Esophagus squamous epithelium (tissue), 5 donors: Measurements from ENCODE around the gene SSTR3. TPM values are rescaled to one million over a fixed set of nuclear protein-coding genes. Genes with fewer than 3 reads are reported as not detected.
A peak's percentile ranks its signal among the peaks of the same experiment; 100 is the strongest.

Experiments
- DNase-seq: peaks from one replicate; lab custom pipeline; 2025; lab: John Stamatoyannopoulos, UW
- H3K27ac ChIP-seq, 4 donors: fragments of 200-600 bp; sonication (generic); one replicate each; pipeline ENCODE4 v1.5.1; 2016 to 2019; ENCODE audit warnings: mild to moderate bottlenecking in 1 of 4
- H3K27me3 ChIP-seq, 4 donors: fragments of 200-600 bp; sonication (generic); 1 replicate in 3 of 4; 2 replicates in 1 of 4; pipeline versions ENCODE4 v1.5.1 to v1.6.0; 2017 to 2021; ENCODE audit warnings: antibody characterized with exemption in 1 of 4
- H3K36me3 ChIP-seq, 3 donors: fragments of 200-600 bp; sonication (generic); one replicate each; pipeline ENCODE4 v1.5.1; 2016 to 2019
- H3K4me1 ChIP-seq, 3 donors: fragments of 200-600 bp; sonication (generic); one replicate each; pipeline ENCODE4 v1.5.1; 2017 to 2019
- H3K4me3 ChIP-seq, 4 donors: fragments of 200-600 bp; sonication (generic); 1 replicate in 3 of 4; 2 replicates in 1 of 4; pipeline ENCODE4 v1.5.1; 2016 to 2019; ENCODE audit warnings: mild to moderate bottlenecking in 2 of 4, moderate library complexity in 1 of 4
- H3K9me3 ChIP-seq, 3 donors: fragments of 200-600 bp; sonication (generic); one replicate each; pipeline ENCODE4 v1.5.1; 2016 to 2019
- CTCF ChIP-seq, 6 experiments: fragments of 450-650 bp in 4 of 6; fragments of 200-600 bp in 2 of 6; sonication (generic) in 2 of 6; IDR thresholded peaks; one replicate each; pipeline ENCODE4 v1.5.1; 2016 to 2019; ENCODE audit warnings: antibody characterized with exemption in 6 of 6, mild to moderate bottlenecking in 4 of 6, moderate library complexity in 4 of 6
- POLR2A ChIP-seq, 4 donors: fragments of 450-650 bp; IDR thresholded peaks; one replicate each; pipeline ENCODE4 v1.6.1; 2017; ENCODE audit warnings: antibody characterized with exemption in 4 of 4, mild to moderate bottlenecking in 4 of 4, moderate library complexity in 3 of 4
- WGBS, 2 donors: methylation state at CpG; one replicate each; pipeline ENCODE4 v1.1.5; 2018; 5-methylcytosine and 5-hydroxymethylcytosine counted together
- intact Hi-C: fragments of 100-400 bp; cut with DNase I; formaldehyde crosslinking; loops from one replicate; pipeline ENCODE4 v1.15.0; 2022
- total RNA-seq, 4 donors: library from RNA; depleted of rRNA; stranded (reverse); fragments of >200 nt; gene quantifications; one replicate each; pipeline ENCODE4 v1.1.0, GENCODE V29; 2016
- donor health status: DM: yes; HTN: yes; CAD: no.

SSTR3 gene
- total RNA-seq, 4 donors from 2014 or later: not detected

GRCh38 chr22:37199760-37200108 lies 12.5 kb downstream of the SSTR3 start:
- Histone ChIP-seq H3K36me3 (no peaks in the 10 kb centered on the region), H3K27ac (peak overlapping the region; percentile 90 to 98 (median 97)), H3K27me3 (no peaks in the 10 kb centered on the region), H3K9me3 (no peaks in the 10 kb centered on the region), H3K4me1 (peaks cover 28 to 43% (median 30%) of the 10 kb centered on the region in 3 donors), H3K4me3 (peak overlapping the region in 3 of 4 donors; percentile 78 to 84 (median 80))
- TF ChIP-seq POLR2A (IDR thresholded peaks at IDR 0.05): no peak
- no peak for TF ChIP-seq CTCF (IDR thresholded peaks at IDR 0.05)
- no peak for DNase-seq
- intact Hi-C loops: loop anchor here (2.0 to 5.0 kb wide), 2 partner anchors 33 to 117 kb away; no protein-coding TSS in a partner anchor
- WGBS, 2 donors: 67 to 83% methylated on average over 1 of the region's 12 CpGs

GRCh38 chr22:37199103-37199759 lies 13.0 kb downstream of the SSTR3 start:
- Histone ChIP-seq H3K27me3 (no peaks in the 10 kb centered on the region), H3K4me3 (peak overlapping the region; percentile 53 to 84 (median 79)), H3K4me1 (peaks cover 28 to 43% (median 30%) of the 10 kb centered on the region in 3 donors), H3K27ac (peak overlapping the region; percentile 90 to 98 (median 97)), H3K36me3 (no peaks in the 10 kb centered on the region), H3K9me3 (no peaks in the 10 kb centered on the region)
- intact Hi-C loops: loop anchor here (2.0 kb wide), 1 partner anchor 32 kb away; no protein-coding TSS in a partner anchor
- TF ChIP-seq CTCF (IDR thresholded peaks at IDR 0.05) (peak; percentile 86 to 98 (median 94)), POLR2A (IDR thresholded peaks at IDR 0.05) (peak in 3 of 4 donors; percentile 95 to 99 (median 96))
- 0 to 1% methylated on average over 8 to 14 of the region's 58 CpGs for WGBS, 2 donors
- DNase-seq: peak; percentile 62

GRCh38 chr22:37198258-37199102 lies 13.8 kb downstream of the SSTR3 start:
- peaks cover 28 to 45% (median 30%) of the 10 kb centered on the region in 3 donors for H3K4me1 ChIP-seq
- peak overlapping the region; percentile 53 to 84 (median 79) for H3K4me3 ChIP-seq
- intact Hi-C loops: loop anchor here (2.0 kb wide), 1 partner anchor 32 kb away; no protein-coding TSS in a partner anchor
- no peaks in the 10 kb centered on the region for H3K36me3 ChIP-seq
- no peaks in the 10 kb centered on the region for H3K9me3 ChIP-seq
- no peak for DNase-seq
- TF ChIP-seq POLR2A (IDR thresholded peaks at IDR 0.05) (no peak), CTCF (IDR thresholded peaks at IDR 0.05) (peak; percentile 61 to 96 (median 78))
- no peaks in the 10 kb centered on the region for H3K27me3 ChIP-seq
- peak overlapping the region; percentile 90 to 98 (median 97) for H3K27ac ChIP-seq
- whole genome bisulfite sequencing, 2 donors: 6% methylated on average over 13 to 14 of the region's 51 CpGs

- 24 to 50% methylated on average over 5 of the region's 12 CpGs for WGBS, 2 donors
- intact Hi-C loops: loop anchor here (2.0 kb wide), 1 partner anchor 31 kb away; no protein-coding TSS in a partner anchor
- H3K9me3 ChIP-seq: no peaks in the 10 kb centered on the region
- no peaks in the 10 kb centered on the region for H3K27me3 ChIP-seq
- no peak for DNase-seq
- no peak for TF ChIP-seq CTCF (IDR thresholded peaks at IDR 0.05)
- TF ChIP-seq POLR2A (IDR thresholded peaks at IDR 0.05): no peak
- peaks cover 28 to 48% (median 30%) of the 10 kb centered on the region in 3 donors for H3K4me1 ChIP-seq
- peak overlapping the region; percentile 90 to 98 (median 97) for H3K27ac ChIP-seq
- H3K4me3 ChIP-seq: peak overlapping the region in 1 of 4 donors; percentile 78
- no peaks in the 10 kb centered on the region for H3K36me3 ChIP-seq
Measured at GRCh38 chr22:37197451-37198257, 14.6 kb downstream of the SSTR3 start.
